H1 (cell line): Measurements from ENCODE around the gene HES1. TPM values are rescaled to one million over a fixed set of nuclear protein-coding genes. Genes with fewer than 3 reads are reported as not detected.

Experiments
- CTCF ChIA-PET: fragments of 300-600 bp; sonication (Branson Sonifier 250); formaldehyde crosslinking; loops from one replicate; lab custom pipeline; 2021; ENCODE audit not compliant: partially characterized antibody; lab: Charles Lee
- POLR2A ChIA-PET: fragments of 300-600 bp; sonication (Branson Sonifier 250); formaldehyde crosslinking; loops from one replicate; lab custom pipeline; 2021; ENCODE audit warnings: inconsistent platforms; ENCODE audit not compliant: partially characterized antibody; lab: Charles Lee
- DNase-seq, 2 experiments: peaks; one replicate each; pipeline versions ENCODE4 v3.0.0 to v3.0.0-alpha.2; 2010 to 2022; ENCODE audit warnings: low spot score in 2 of 2, low read depth in 1 of 2, mixed read lengths in 1 of 2
- FAIRE-seq: peaks from 2 replicates; lab custom pipeline; 2011; peaks lifted over from hg19 to GRCh38; lab: Jason Lieb, UNC
- H2AFZ ChIP-seq: 2 replicates; pipeline ENCODE4 v1.8.1; 2012; ENCODE audit warnings: low read length, inconsistent platforms
- H2AK5ac ChIP-seq: 2 replicates; pipeline ENCODE4 v1.6.1; 2013; ENCODE audit warnings: low read depth, low read length
- H2BK120ac ChIP-seq: replicated peaks from 2 replicates; pipeline ENCODE3; 2013; ENCODE audit warnings: low read depth, low read length, inconsistent platforms
- H2BK12ac ChIP-seq: 2 replicates; pipeline ENCODE4 v1.6.1; 2013; ENCODE audit warnings: low read depth, low read length
- H2BK15ac ChIP-seq: 2 replicates; pipeline ENCODE4 v1.6.1; 2013; ENCODE audit warnings: low read length
- H2BK20ac ChIP-seq: 2 replicates; pipeline ENCODE4 v1.6.1; 2013; ENCODE audit warnings: low read length
- H2BK5ac ChIP-seq: 2 replicates; pipeline ENCODE4 v1.6.1; 2013; ENCODE audit warnings: low read depth, low read length
- H3K14ac ChIP-seq: 2 replicates; pipeline ENCODE4 v1.6.1; 2013; ENCODE audit warnings: inconsistent platforms; ENCODE audit not compliant: insufficient read length
- H3K18ac ChIP-seq: 2 replicates; pipeline ENCODE4 v1.6.1; 2013; ENCODE audit warnings: low read length; ENCODE audit errors: extremely low read depth
- H3K23ac ChIP-seq: 2 replicates; pipeline ENCODE4 v1.6.1; 2013; ENCODE audit warnings: inconsistent platforms; ENCODE audit not compliant: insufficient read length
- H3K23me2 ChIP-seq: 2 replicates; pipeline ENCODE4 v1.6.1; 2013; ENCODE audit warnings: low read depth, low read length
- H3K27ac ChIP-seq: 2 replicates; pipeline ENCODE4 v1.6.1; 2011; ENCODE audit warnings: low read depth, low read length, inconsistent platforms
- H3K27me3 ChIP-seq, 4 experiments: replicated peaks in 1 of 4; 1 replicate in 1 of 4; 2 replicates in 3 of 4; pipeline versions ENCODE4 v1.6.1 to v1.8.1; 2011 to 2013; ENCODE audit warnings: low read length in 3 of 4, mild to moderate bottlenecking in 3 of 4, inconsistent platforms in 2 of 4, mixed read lengths in 2 of 4, moderate library complexity in 1 of 4; ENCODE audit not compliant: control insufficient read depth in 3 of 4, insufficient read depth in 3 of 4; ENCODE audit errors: extremely low read depth in 1 of 4
- H3K36me3 ChIP-seq, 4 experiments: 2 replicates each; pipeline versions ENCODE4 v1.6.1 to v1.8.1; 2011 to 2013; ENCODE audit warnings: mild to moderate bottlenecking in 4 of 4, low read length in 3 of 4, moderate library complexity in 2 of 4, control low read depth in 1 of 4, inconsistent platforms in 1 of 4; ENCODE audit not compliant: insufficient read depth in 4 of 4, control insufficient read depth in 2 of 4
- H3K4ac ChIP-seq: replicated peaks from 2 replicates; pipeline ENCODE3; 2013; ENCODE audit warnings: low read length, low read depth, mixed read lengths, inconsistent platforms; ENCODE audit not compliant: insufficient read length
- H3K4me1 ChIP-seq, 4 experiments: replicated peaks in 1 of 4; 1 replicate in 1 of 4; 2 replicates in 3 of 4; pipeline versions ENCODE4 v1.6.1 to v1.8.1; 2011 to 2013; ENCODE audit warnings: low read length in 3 of 4, inconsistent platforms in 2 of 4, mixed read lengths in 1 of 4; ENCODE audit not compliant: insufficient read depth in 4 of 4, control insufficient read depth in 3 of 4
- H3K4me2 ChIP-seq, 2 experiments: 2 replicates each; pipeline versions ENCODE4 v1.6.1 to v1.8.1; 2011 to 2013; ENCODE audit warnings: low read depth in 2 of 2, low read length in 2 of 2, control low read depth in 1 of 2, inconsistent platforms in 1 of 2, mild to moderate bottlenecking in 1 of 2; ENCODE audit not compliant: insufficient read depth in 1 of 2
- H3K4me3 ChIP-seq, 4 experiments: fragments of 200-600, 300-600 bp in 1 of 4; sonication (generic), shearing (Covaris generic), sonication (Bioruptor Twin) in 1 of 4; 2 replicates each; pipeline versions ENCODE4 v1.5.1 to v1.8.1; 2011 to 2016; ENCODE audit warnings: low read length in 4 of 4, low read depth in 3 of 4, control low read depth in 2 of 4, inconsistent platforms in 2 of 4, mild to moderate bottlenecking in 2 of 4, mixed read lengths in 1 of 4, moderate library complexity in 1 of 4; ENCODE audit not compliant: insufficient read depth in 2 of 4; ENCODE audit errors: extremely low read depth in 1 of 4
- H3K56ac ChIP-seq: replicated peaks from 2 replicates; pipeline ENCODE3; 2013; ENCODE audit warnings: low read depth, mild to moderate bottlenecking, mixed read lengths, low read length, inconsistent platforms; ENCODE audit not compliant: insufficient read length
- H3K79me1 ChIP-seq: 2 replicates; pipeline ENCODE4 v1.6.1; 2013; ENCODE audit warnings: low read depth, low read length, control low read depth
- H3K79me2 ChIP-seq, 2 experiments: 2 replicates each; pipeline versions ENCODE4 v1.6.1 to v1.8.1; 2012 to 2013; ENCODE audit warnings: low read length in 2 of 2, mild to moderate bottlenecking in 2 of 2, inconsistent platforms in 1 of 2; ENCODE audit not compliant: insufficient read depth in 2 of 2, control insufficient read depth in 1 of 2
- H3K9ac ChIP-seq, 4 experiments: replicated peaks in 1 of 4; 1 replicate in 1 of 4; 2 replicates in 3 of 4; pipeline versions ENCODE4 v1.6.1 to v1.8.1; 2011 to 2013; ENCODE audit warnings: low read depth in 3 of 4, low read length in 3 of 4, control low read depth in 2 of 4, mild to moderate bottlenecking in 2 of 4, moderate library complexity in 2 of 4, inconsistent platforms in 1 of 4; ENCODE audit errors: extremely low read depth in 1 of 4
- H3K9me3 ChIP-seq, 2 experiments: 2 replicates each; pipeline versions ENCODE4 v1.6.1 to v1.8.1; 2012 to 2013; ENCODE audit warnings: mild to moderate bottlenecking in 2 of 2, moderate library complexity in 2 of 2, control low read depth in 1 of 2, inconsistent platforms in 1 of 2, low read depth in 1 of 2, low read length in 1 of 2, mixed read lengths in 1 of 2; ENCODE audit not compliant: insufficient read depth in 2 of 2
- H4K20me1 ChIP-seq, 2 experiments: replicated peaks in 1 of 2; 2 replicates each; pipeline versions ENCODE3 to v1.8.1; 2011 to 2013; ENCODE audit warnings: inconsistent platforms in 2 of 2, low read length in 2 of 2, mild to moderate bottlenecking in 1 of 2; ENCODE audit not compliant: insufficient read depth in 2 of 2, control insufficient read depth in 1 of 2
- H4K5ac ChIP-seq: 2 replicates; pipeline ENCODE4 v1.6.1; 2013; ENCODE audit warnings: low read length, low read depth, mixed read lengths, inconsistent platforms; ENCODE audit not compliant: insufficient read length
- H4K8ac ChIP-seq: 2 replicates; pipeline ENCODE4 v1.8.0; 2013; ENCODE audit warnings: mild to moderate bottlenecking, moderate library complexity, low read length, inconsistent platforms; ENCODE audit not compliant: insufficient read depth; ENCODE audit errors: extremely low read depth
- H4K91ac ChIP-seq: replicated peaks from 2 replicates; pipeline ENCODE3; 2013; ENCODE audit warnings: low read length, mixed read lengths, inconsistent platforms; ENCODE audit not compliant: insufficient read length
- CTCF ChIP-seq, 3 experiments: IDR thresholded peaks; 1 replicate in 2 of 3; 2 replicates in 1 of 3; pipeline versions ENCODE4 v1.5.1 to v1.6.1; 2011; ENCODE audit warnings: low read length in 3 of 3, mild to moderate bottlenecking in 3 of 3, inconsistent platforms in 2 of 3, low read depth in 1 of 3, moderate library complexity in 1 of 3; ENCODE audit not compliant: insufficient read depth in 1 of 3; ENCODE audit errors: control extremely low read depth in 1 of 3
- EZH2 ChIP-seq: fragments of 200-600 bp; sonication (generic); IDR thresholded peaks from 2 replicates; pipeline ENCODE4 v1.7.1; 2012; ENCODE audit warnings: low read depth, mild to moderate bottlenecking, moderate library complexity, low read length, inconsistent platforms; ENCODE audit not compliant: severe bottlenecking
- PHF8 ChIP-seq: fragments of 200-600 bp; sonication (generic); conservative IDR thresholded peaks from 2 replicates; pipeline ENCODE4 v1.7.1; 2012; ENCODE audit warnings: low read depth, mild to moderate bottlenecking, inconsistent platforms, low read length, moderate library complexity
- POLR2A ChIP-seq, 2 experiments: IDR thresholded peaks; 1 replicate in 1 of 2; 2 replicates in 1 of 2; pipeline ENCODE4 v1.6.1; 2011; ENCODE audit warnings: low read depth in 2 of 2, low read length in 2 of 2, mild to moderate bottlenecking in 2 of 2; ENCODE audit errors: control extremely low read depth in 1 of 2
- POU5F1 ChIP-seq: IDR thresholded peaks from 2 replicates; pipeline ENCODE4 v1.6.1; 2011; ENCODE audit warnings: low read depth, mild to moderate bottlenecking, low read length, moderate library complexity
- WGBS, 2 experiments: shearing (Covaris generic) in 1 of 2; methylation state at CpG; one replicate each; pipeline versions ENCODE4 v1.1.6 to v1.1.7; 2013 to 2015; ENCODE audit warnings: low lambda C conversion rate in 2 of 2, mixed read lengths in 2 of 2, inconsistent platforms in 1 of 2, low coverage in 1 of 2, missing lambda C conversion rate in 1 of 2; ENCODE audit not compliant: insufficient replicate concordance in 2 of 2, insufficient coverage in 1 of 2, insufficient read length in 1 of 2; ENCODE audit errors: extremely low coverage in 1 of 2, missing lambda C conversion rate in 1 of 2; 5-methylcytosine and 5-hydroxymethylcytosine counted together
- polyA plus RNA-seq, 7 experiments: library from polyadenylated mRNA; depleted of rRNA in 3 of 7; stranded (reverse) in 5 of 7; unstranded in 2 of 7; fragments of >200 nt in 5 of 7; fragments of 200-250 nt in 2 of 7; gene quantifications; 1 replicate in 5 of 7; 2 replicates in 1 of 7; 4 replicates in 1 of 7; pipeline versions ENCODE4 v1.2.1 to v1.2.3, GENCODE V29; 2011 to 2013; ENCODE audit warnings: missing spikeins in 2 of 7, mixed read lengths in 2 of 7
- total RNA-seq: library from RNA; stranded (reverse); fragmentation: NEBNext Ultra II Directional; extraction: Animal tissue kit (Norgen Biotek cat#: 25700); gene quantifications from 2 replicates; pipeline ENCODE4 v1.2.1, GENCODE V29; 2021

HES1 gene
- total and polyA plus RNA-seq, 2 of the 8 experiments (the other 6 are each of a cell fraction or from before 2014, with no cell fraction given) = 7.9 to 12.9 TPM

- Histone ChIP-seq H3K4ac (no peak overlapping the region), H3K4me3 (no peak overlapping the region), H3K79me2 (no peaks in the 10 kb centered on the region), H4K20me1 (no peaks in the 10 kb centered on the region), H2BK120ac (no peak overlapping the region), H3K36me3 (no peaks in the 10 kb centered on the region), H2BK20ac (no peak overlapping the region), H4K91ac (no peak overlapping the region), H3K9ac (no peak overlapping the region), H2AK5ac (no peak overlapping the region), H3K56ac (no peak overlapping the region), H4K5ac (no peak overlapping the region), H3K4me1 (peaks cover 0 to 20% (median 6%) of the 10 kb centered on the region in 4 experiments; a peak in 5 of 7 replicates), H3K79me1 (no peaks in the 10 kb centered on the region), H3K27ac (no peak overlapping the region), H3K27me3 (no peaks in the 10 kb centered on the region; a peak in 1 of 7 replicates), H3K18ac (no peak overlapping the region), H3K23me2 (no peaks in the 10 kb centered on the region), H2BK15ac (no peak overlapping the region), H3K4me2 (no peak overlapping the region), H2BK12ac (no peak overlapping the region), H2BK5ac (no peak overlapping the region), H3K14ac (no peak overlapping the region), H2AFZ (no peak overlapping the region), H3K9me3 (no peaks in the 10 kb centered on the region), H3K23ac (no peak overlapping the region), H4K8ac (no peak overlapping the region)
- TF ChIP-seq POLR2A (IDR thresholded peaks at IDR 0.05; ENCODE audit: control extremely low read depth in 1 of 2, low read depth in 2 of 2, low read length in 2 of 2) = no peak
- TF ChIP-seq PHF8 = no peak
- no peak for TF ChIP-seq POU5F1
- TF ChIP-seq EZH2 = no peak
- TF ChIP-seq CTCF (IDR thresholded peaks at IDR 0.05; ENCODE audit: control extremely low read depth in 1 of 3, insufficient read depth in 1 of 3, low read depth in 1 of 3, low read length in 3 of 3) = no peak
- 91% methylated on average over 4 of the region's 4 CpGs; no CpG with 5 or more reads in 1 of the 2 experiments for WGBS, 2 experiments
- FAIRE-seq (no peak), DNase-seq (no peak)
- POLR2A ChIA-PET = no interaction called here
- CTCF ChIA-PET = interaction anchor here (1.8 to 2.1 kb wide), 2 partner anchors 67 to 138 kb away, joined by 6 to 7 read pairs; no protein-coding TSS in a partner anchor
These were observed 42.2 kb downstream of the HES1 start for GRCh38 chr3:194178128-194178527.
